ENCODE results near the gene TINAGL1. TPM values are rescaled to one million over a fixed set of nuclear protein-coding genes. Genes with fewer than 3 reads are reported as not detected.

The TINAGL1 gene
- total and polyA plus RNA-seq, 2 of the 13 experiments (the other 11 are each of a cell fraction or from before 2014, with no cell fraction given) = 24.7 to 76.8 TPM

GRCh38 chr1:31591425-31592093, 15.2 kb downstream of the TINAGL1 start:
- POLR2A ChIA-PET = no interaction called here
- 22% methylated on average over 11 of the region's 11 CpGs for whole genome bisulfite sequencing (ENCODE audit: low lambda C conversion rate)
- CTCF ChIA-PET (ENCODE audit: low intra/inter-chr PET ratio, low total read pairs) = interaction anchor here (7.6 kb wide), 1 partner anchor 27 kb away, joined by 106 read pairs; no protein-coding TSS in a partner anchor
- BruUV-seq (replicated peaks) = no TSS peak
- intact Hi-C loops (cut with micrococcal nuclease; ENCODE audit: unreplicated experiment) = no loop called here
- Histone ChIP-seq H3K36me3 (replicated peaks in 1 of 2; ENCODE audit: control insufficient read depth in 1 of 2, insufficient read depth in 2 of 2, low read length in 2 of 2) (no peaks in the 10 kb centered on the region), H2AFZ (ENCODE audit: low read length) (no peak overlapping the region), H3K9me3 (ENCODE audit: low read length) (no peaks in the 10 kb centered on the region), H3K27me3 (ENCODE audit: control insufficient read depth in 1 of 2, insufficient read depth in 2 of 2, low read length in 2 of 2) (peaks cover 0 to 9% of the 10 kb centered on the region in 2 experiments; a peak in 1 of 5 replicates), H3K9ac (ENCODE audit: insufficient read depth, low read depth, low read length) (no peak overlapping the region), H3K79me2 (ENCODE audit: insufficient read depth, low read length) (no peaks in the 10 kb centered on the region), H3K4me1 (ENCODE audit: insufficient read depth, low read length) (no peaks in the 10 kb centered on the region), H3K27ac (ENCODE audit: extremely low read length, insufficient read depth, low read length) (no peak overlapping the region), H4K20me1 (ENCODE audit: insufficient read depth, low read length) (no peaks in the 10 kb centered on the region), H3K4me3 (replicated peaks in 1 of 3; ENCODE audit: insufficient read depth in 1 of 3, low read depth in 2 of 3, low read length in 3 of 3) (no peak overlapping the region), H3K4me2 (ENCODE audit: low read depth, low read length) (no peak overlapping the region)
- in situ Hi-C loops (cut with HindIII; ENCODE audit: extremely low pct_ligation_motif_present, low pct_unique_long_range_greater_than_20kb) = no loop called here
- no peak for FAIRE-seq
- no peak for ATAC-seq
- DNase-seq (ENCODE audit: low spot score) = no peak
- TF ChIP-seq MAFG (CRISPR knock-in tag; IDR thresholded peaks at IDR 0.05) (no peak), ZNF253 (CRISPR knock-in tag; IDR thresholded peaks at IDR 0.05; ENCODE audit: borderline replicate concordance) (no peak), ZSCAN21 (CRISPR knock-in tag; IDR thresholded peaks at IDR 0.05; ENCODE audit: borderline replicate concordance) (no peak), DNMT1 (CRISPR knock-in tag; IDR thresholded peaks at IDR 0.05) (no peak), ZHX2 (IDR thresholded peaks at IDR 0.05; ENCODE audit: low read depth) (no peak), ZHX2 (CRISPR knock-in tag; IDR thresholded peaks at IDR 0.05; ENCODE audit: borderline replicate concordance) (no peak), ZNF737 (CRISPR knock-in tag; IDR thresholded peaks at IDR 0.05; ENCODE audit: borderline replicate concordance) (no peak), ZNF430 (CRISPR knock-in tag; IDR thresholded peaks at IDR 0.05) (no peak)

All from HepG2 (cell line).